Trophoblast cell (in vitro differentiated cells and primary cell): ENCODE data around the gene MT1B.
A peak's percentile ranks its signal among the peaks of the same experiment; 100 is the strongest.
"Not testable (repeated sequence)": the region's sequence is repeated elsewhere in the genome, so short reads cannot be mapped to it uniquely, and the experiment has no call there.

Experiments used
- DNase-seq, 2 donors: peaks; one replicate each; pipeline ENCODE4 v3.0.0-alpha.2; 2016
- H2AFZ ChIP-seq: 2 replicates; pipeline ENCODE4 v1.6.1; 2013; ENCODE audit warnings: low read length, moderate library complexity, mild to moderate bottlenecking; ENCODE audit not compliant: insufficient read depth, poor library complexity
- H2AK5ac ChIP-seq: 2 replicates; pipeline ENCODE4 v1.6.1; 2013; ENCODE audit warnings: mild to moderate bottlenecking, low read length
- H2BK120ac ChIP-seq: 2 replicates; pipeline ENCODE4 v1.6.1; 2013; ENCODE audit warnings: low read length, mild to moderate bottlenecking, moderate library complexity; ENCODE audit not compliant: insufficient read depth, poor library complexity
- H2BK12ac ChIP-seq: 2 replicates; pipeline ENCODE4 v1.6.1; 2013; ENCODE audit warnings: mild to moderate bottlenecking, low read length, moderate library complexity
- H2BK5ac ChIP-seq: 2 replicates; pipeline ENCODE4 v1.6.1; 2013; ENCODE audit warnings: low read length, low read depth, moderate library complexity, mild to moderate bottlenecking; ENCODE audit not compliant: poor library complexity
- H3K14ac ChIP-seq: 2 replicates; pipeline ENCODE4 v1.6.1; 2013; ENCODE audit warnings: mild to moderate bottlenecking, low read length
- H3K18ac ChIP-seq: 2 replicates; pipeline ENCODE4 v1.6.1; 2013; ENCODE audit warnings: mild to moderate bottlenecking, low read length
- H3K23ac ChIP-seq: 2 replicates; pipeline ENCODE4 v1.6.1; 2013; ENCODE audit warnings: low read length
- H3K27ac ChIP-seq: 2 replicates; pipeline ENCODE4 v1.5.1; 2013; ENCODE audit warnings: low read depth, mild to moderate bottlenecking, inconsistent platforms, low read length, moderate library complexity
- H3K27me3 ChIP-seq: 2 replicates; pipeline ENCODE4 v1.6.1; 2013; ENCODE audit warnings: inconsistent platforms, mild to moderate bottlenecking, low read length, moderate library complexity; ENCODE audit not compliant: insufficient read depth
- H3K36me3 ChIP-seq, 2 experiments: 1 replicate in 1 of 2; 2 replicates in 1 of 2; pipeline ENCODE4 v1.6.1; 2013; ENCODE audit warnings: low read length in 2 of 2, mild to moderate bottlenecking in 2 of 2, moderate library complexity in 1 of 2; ENCODE audit not compliant: insufficient read depth in 2 of 2, control insufficient read depth in 1 of 2
- H3K4ac ChIP-seq: 2 replicates; pipeline ENCODE4 v1.6.1; 2013; ENCODE audit warnings: low read depth, mild to moderate bottlenecking, low read length, moderate library complexity
- H3K4me1 ChIP-seq, 2 experiments: 1 replicate in 1 of 2; 2 replicates in 1 of 2; pipeline ENCODE4 v1.6.1; 2013; ENCODE audit warnings: low read length in 2 of 2, mild to moderate bottlenecking in 2 of 2, moderate library complexity in 1 of 2; ENCODE audit not compliant: insufficient read depth in 2 of 2, control insufficient read depth in 1 of 2
- H3K4me2 ChIP-seq: 2 replicates; pipeline ENCODE4 v1.6.1; 2013; ENCODE audit warnings: inconsistent platforms, mild to moderate bottlenecking, low read length, moderate library complexity
- H3K4me3 ChIP-seq: 2 replicates; pipeline ENCODE4 v1.5.1; 2013; ENCODE audit warnings: mild to moderate bottlenecking, low read depth, low read length, inconsistent platforms
- H3K79me1 ChIP-seq: one replicate; pipeline ENCODE4 v1.6.1; 2013; ENCODE audit warnings: low read length
- H3K79me2 ChIP-seq: 2 replicates; pipeline ENCODE4 v1.6.1; 2013; ENCODE audit warnings: low read length, mild to moderate bottlenecking; ENCODE audit not compliant: control insufficient read depth, insufficient read depth, poor library complexity
- H3K9ac ChIP-seq: 2 replicates; pipeline ENCODE4 v1.6.1; 2013; ENCODE audit warnings: mild to moderate bottlenecking, low read length
- H3K9me3 ChIP-seq: 2 replicates; pipeline ENCODE4 v1.6.1; 2013; ENCODE audit warnings: low read depth, mild to moderate bottlenecking, control low read depth, inconsistent platforms, low read length; ENCODE audit not compliant: insufficient read depth
- H4K12ac ChIP-seq: 2 replicates; pipeline ENCODE4 v1.6.1; 2013; ENCODE audit warnings: low read depth, mild to moderate bottlenecking, low read length, moderate library complexity
- H4K8ac ChIP-seq: 2 replicates; pipeline ENCODE4 v1.6.1; 2013; ENCODE audit warnings: low read depth, mild to moderate bottlenecking, low read length, moderate library complexity
- H4K91ac ChIP-seq: one replicate; pipeline ENCODE4 v1.6.1; 2013; ENCODE audit warnings: low read depth, mild to moderate bottlenecking, low read length, moderate library complexity
- WGBS: extraction: QIAGEN DNeasy Blood & Tissue Kit; methylation state at CpG from one replicate; pipeline ENCODE4 v1.1.7; 2013; ENCODE audit warnings: missing lambda C conversion rate; ENCODE audit not compliant: insufficient read length, insufficient coverage; ENCODE audit errors: extremely low coverage; 5-methylcytosine and 5-hydroxymethylcytosine counted together

Gene MT1B

DNA sequence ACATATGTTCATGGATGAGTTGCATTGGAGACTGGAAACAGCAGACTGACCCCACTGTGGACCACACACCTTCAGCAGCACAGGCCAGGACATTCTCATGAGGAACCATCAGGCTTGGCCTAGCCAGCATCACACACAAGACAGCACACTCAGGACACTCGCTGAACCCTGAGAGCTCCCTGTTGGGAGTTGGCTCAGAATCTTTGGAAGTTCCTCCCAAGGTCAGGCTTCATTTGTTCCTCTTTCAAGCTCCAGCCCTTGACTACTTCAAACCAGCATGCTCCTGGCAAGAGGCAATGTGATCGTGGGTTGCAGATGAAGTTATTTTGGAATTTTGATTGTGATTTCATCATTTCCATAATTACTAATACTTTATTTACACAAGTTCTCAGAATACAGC is 20.0 kb downstream of the MT1B start:
- H2BK12ac ChIP-seq, H2AK5ac ChIP-seq, H3K4me2 ChIP-seq, H3K27ac ChIP-seq, H3K4me1 ChIP-seq, H3K23ac ChIP-seq, DNase-seq, H4K91ac ChIP-seq, H3K9ac ChIP-seq, H2BK120ac ChIP-seq, H4K8ac ChIP-seq, H4K12ac ChIP-seq, H3K4ac ChIP-seq, H3K18ac ChIP-seq, H3K14ac ChIP-seq, H3K9me3 ChIP-seq, H3K36me3 ChIP-seq, H3K4me3 ChIP-seq, H3K79me1 ChIP-seq, H2AFZ ChIP-seq, H3K79me2 ChIP-seq, H2BK5ac ChIP-seq: not testable (repeated sequence)
- no CpG with 5 or more reads among the region's 2 CpGs for WGBS
- peaks cover 61% of the 10 kb centered on the region for H3K27me3 ChIP-seq

GRCh38 chr16:56672171-56672570 is 20.5 kb downstream of the MT1B start:
- not testable (repeated sequence) for H2AK5ac ChIP-seq, H4K12ac ChIP-seq, H2BK5ac ChIP-seq, H3K4me2 ChIP-seq, H3K4me3 ChIP-seq, H3K79me2 ChIP-seq, H4K91ac ChIP-seq, H3K79me1 ChIP-seq, H3K27ac ChIP-seq, H3K9me3 ChIP-seq, H3K4ac ChIP-seq, H2BK12ac ChIP-seq, H3K4me1 ChIP-seq, H4K8ac ChIP-seq, H3K9ac ChIP-seq, H3K18ac ChIP-seq, H3K36me3 ChIP-seq, DNase-seq, H2AFZ ChIP-seq, H2BK120ac ChIP-seq, H3K23ac ChIP-seq, H3K14ac ChIP-seq
- peaks cover 62% of the 10 kb centered on the region for H3K27me3 ChIP-seq
- no CpG with 5 or more reads among the region's 3 CpGs for WGBS

- H3K4me1 ChIP-seq, result peaks cover 0 to 3% of the 10 kb centered on the region in 2 experiments
- peaks cover 0 to 2% of the 10 kb centered on the region in 2 experiments for H3K36me3 ChIP-seq
- H2AFZ ChIP-seq, result no peak overlapping the region
- H4K91ac ChIP-seq, result no peak overlapping the region
- no peak overlapping the region for H3K4ac ChIP-seq
- H3K27me3 ChIP-seq, result peaks cover 55% of the 10 kb centered on the region
- no peak overlapping the region for H3K23ac ChIP-seq
- H3K4me2 ChIP-seq, result no peak overlapping the region
- H2BK120ac ChIP-seq, result no peak overlapping the region
- H2AK5ac ChIP-seq, result no peak overlapping the region
- no peak overlapping the region for H3K4me3 ChIP-seq
- no peaks in the 10 kb centered on the region for H3K79me2 ChIP-seq
- WGBS, result no CpG with 5 or more reads among the region's 11 CpGs
- DNase-seq, result no peak
- no peak overlapping the region for H4K12ac ChIP-seq
- no peak overlapping the region for H2BK12ac ChIP-seq
- H3K18ac ChIP-seq, result no peak overlapping the region
- H4K8ac ChIP-seq, result no peak overlapping the region
- no peak overlapping the region for H3K27ac ChIP-seq
- no peak overlapping the region for H3K9ac ChIP-seq
- no peaks in the 10 kb centered on the region for H3K79me1 ChIP-seq
- peaks cover 5% of the 10 kb centered on the region for H3K9me3 ChIP-seq
- no peak overlapping the region for H2BK5ac ChIP-seq
- H3K14ac ChIP-seq, result no peak overlapping the region
These were observed 21.3 kb downstream of the MT1B start for GRCh38 chr16:56672761-56673536.

- Histone ChIP-seq H4K91ac (no peak overlapping the region), H3K9me3 (peaks cover 3% of the 10 kb centered on the region), H3K4me1 (no peaks in the 10 kb centered on the region), H2AFZ (no peak overlapping the region), H3K27ac (no peak overlapping the region), H3K4me3 (no peak overlapping the region), H3K9ac (no peak overlapping the region), H4K12ac (no peak overlapping the region), H4K8ac (no peak overlapping the region), H3K4ac (no peak overlapping the region), H3K18ac (no peak overlapping the region), H3K36me3 (peaks cover 0 to 2% of the 10 kb centered on the region in 2 experiments), H3K79me1 (no peaks in the 10 kb centered on the region), H3K14ac (no peak overlapping the region), H3K79me2 (no peaks in the 10 kb centered on the region), H3K4me2 (no peak overlapping the region), H2BK5ac (no peak overlapping the region), H3K27me3 (peaks cover 45% of the 10 kb centered on the region), H2BK12ac (no peak overlapping the region), H2AK5ac (no peak overlapping the region), H2BK120ac (no peak overlapping the region), H3K23ac (no peak overlapping the region)
- WGBS, result no CpG with 5 or more reads among the region's 12 CpGs
- peak; percentile 40 to 65 for DNase-seq
These were observed 22.2 kb downstream of the MT1B start for GRCh38 chr16:56673921-56674320.
